K562 (cell line): ENCODE data around the gene GPATCH4. TPM values are rescaled to one million over a fixed set of nuclear protein-coding genes. Genes with fewer than 3 reads are reported as not detected.

ENCODE experiments used
- ARNT ChIP-seq, 2 experiments: fragments of 450-650 bp; IDR thresholded peaks; 2 replicates each; pipeline ENCODE4 v1.6.1; 2016; ENCODE audit warnings: mild to moderate bottlenecking in 1 of 2
- DEAF1 ChIP-seq: fragments of 450-650 bp; formaldehyde crosslinking; IDR thresholded peaks from 2 replicates; pipeline ENCODE4 v1.4.0; 2020; ENCODE audit warnings: mild to moderate bottlenecking, moderate library complexity
- DIDO1 ChIP-seq: fragments of 450-650 bp; IDR thresholded peaks from 2 replicates; pipeline ENCODE4 v1.6.1; 2016; ENCODE audit warnings: low read depth, missing biosample characterization, missing genetic modification characterization
- DMBX1 ChIP-seq: fragments of 250-450 bp; sonication (Bioruptor Pico); IDR thresholded peaks from 2 replicates; pipeline ENCODE4 v1.8.0; 2022; ENCODE audit warnings: inconsistent platforms, mild to moderate bottlenecking, moderate library complexity, borderline replicate concordance
- DNMT1 ChIP-seq: fragments of 450-650 bp; IDR thresholded peaks from 2 replicates; pipeline ENCODE4 v1.6.1; 2016; ENCODE audit warnings: antibody characterized with exemption, mild to moderate bottlenecking
- ESRRB ChIP-seq: fragments of 250-450 bp; sonication (Bioruptor Pico); IDR thresholded peaks from 2 replicates; pipeline ENCODE4 v1.5.0; 2020; ENCODE audit warnings: mild to moderate bottlenecking, moderate library complexity, borderline replicate concordance
- HMBOX1 ChIP-seq: sonication (generic); IDR thresholded peaks from 2 replicates; pipeline ENCODE4 v1.6.1; 2016
- HSF4 ChIP-seq: fragments of 250-450 bp; sonication (Bioruptor Pico); IDR thresholded peaks from 2 replicates; pipeline ENCODE4 v2.1.2; 2022; ENCODE audit warnings: mild to moderate bottlenecking, moderate library complexity, borderline replicate concordance
- PHF21A ChIP-seq: fragments of 450-650 bp; IDR thresholded peaks from 2 replicates; pipeline ENCODE4 v1.6.1; 2017; ENCODE audit warnings: low read depth, borderline replicate concordance
- POLR2B ChIP-seq: fragments of 450-650 bp; IDR thresholded peaks from 2 replicates; pipeline ENCODE4 v1.6.1; 2018; ENCODE audit warnings: low read depth; ENCODE audit not compliant: partially characterized antibody
- SP1 ChIP-seq: sonication (generic); formaldehyde crosslinking; IDR thresholded peaks from 2 replicates; pipeline ENCODE4 v1.8.1; 2022; ENCODE audit warnings: mild to moderate bottlenecking, missing genetic modification reagents
- TCFL5 ChIP-seq: fragments of 250-450 bp; sonication (Bioruptor Pico); conservative IDR thresholded peaks from 2 replicates; pipeline ENCODE4 v1.6.1; 2021; ENCODE audit warnings: mild to moderate bottlenecking, moderate library complexity, matching md5 sums
- THRA ChIP-seq: fragments of 450-650 bp; IDR thresholded peaks from 2 replicates; pipeline ENCODE4 v1.6.1; 2017; ENCODE audit warnings: mild to moderate bottlenecking, moderate library complexity
- ZBTB11 ChIP-seq, 3 experiments: fragments of 200-800 bp in 1 of 3; fragments of 250-450 bp in 1 of 3; fragments of 450-650 bp in 1 of 3; sonication (Bioruptor Pico) in 1 of 3; sonication (Bioruptor generic) in 1 of 3; formaldehyde crosslinking in 1 of 3; IDR thresholded peaks; 2 replicates each; pipeline versions ENCODE4 v1.6.1 to v1.8.0; 2016 to 2022; ENCODE audit warnings: mild to moderate bottlenecking in 2 of 3, missing genetic modification characterization in 2 of 3, missing compliant biosample characterization in 1 of 3, moderate library complexity in 1 of 3
- ZBTB26 ChIP-seq: fragments of 450-650 bp; formaldehyde crosslinking; IDR thresholded peaks from 2 replicates; pipeline ENCODE4 v1.4.0; 2022; ENCODE audit warnings: missing genetic modification characterization
- ZFP30 ChIP-seq: fragments of 250-450 bp; sonication (Bioruptor Pico); IDR thresholded peaks from 2 replicates; pipeline ENCODE4 v1.8.0; 2022; ENCODE audit warnings: moderate library complexity, mild to moderate bottlenecking, inconsistent platforms, borderline replicate concordance
- ZNF124 ChIP-seq: sonication (generic); formaldehyde crosslinking; IDR thresholded peaks from 2 replicates; pipeline ENCODE4 v1.8.1; 2022; ENCODE audit warnings: missing genetic modification reagents
- polyA plus RNA-seq, 8 experiments: library from polyadenylated mRNA; depleted of rRNA in 4 of 8; stranded (reverse) in 5 of 8; unstranded in 3 of 8; fragments of >200 nt; fragmentation: Nextera tagmentation in 2 of 8; fragmentation: Illumina TruSeq in 1 of 8; extraction: Ambion mirVana in 2 of 8; extraction: Trizol in 1 of 8; gene quantifications; 2 replicates each; pipeline versions ENCODE4 v1.2.1 to v1.2.3, GENCODE V29; 2011 to 2014; ENCODE audit warnings: inconsistent platforms in 1 of 8, missing spikeins in 1 of 8
- total RNA-seq, 7 experiments: library from RNA; depleted of rRNA in 6 of 7; stranded (reverse); fragments of >200 nt in 6 of 7; fragmentation: Illumina TruSeq in 2 of 7; extraction: Trizol in 2 of 7; gene quantifications; 2 replicates each; pipeline versions ENCODE4 v1.2.1 to v1.2.3, GENCODE V29; 2011 to 2021; ENCODE audit warnings: low replicate concordance in 1 of 7

The GPATCH4 gene
- total and polyA plus RNA-seq, 9 of the 15 experiments (the other 6 are each of a cell fraction or from before 2014, with no cell fraction given): 43.7 to 105 (median 76.5) TPM

GRCh38 chr1:156601122-156601830 is at the start of gene GPATCH4 (continued):
- peak in 1 of 3 experiments; percentile 56; a peak in 1 of 6 replicates for TF ChIP-seq ZBTB11 (CRISPR knock-in tag; IDR thresholded peaks at IDR 0.05)
- TF ChIP-seq HSF4 (CRISPR knock-in tag): 0 out of 2 replicates have a peak, but pooled peaks have one; percentile 6
- no peak for TF ChIP-seq DEAF1
- 0 out of 4 replicates have a peak, but pooled peaks of 1 of the 2 experiments have one; percentile 33 for TF ChIP-seq ARNT (IDR thresholded peaks at IDR 0.05)
- TF ChIP-seq PHF21A: peak; percentile 48; the same call in 1 of the 2 replicates
- TF ChIP-seq DIDO1 (tag): peak; percentile 88
- no peak for TF ChIP-seq ZFP30 (CRISPR knock-in tag)
- TF ChIP-seq THRA: no peak
- no peak for TF ChIP-seq TCFL5 (CRISPR knock-in tag)
- TF ChIP-seq ZBTB26 (CRISPR knock-in tag): 0 out of 2 replicates have a peak, but pooled peaks have one; percentile 23
- no peak for TF ChIP-seq ESRRB (CRISPR knock-in tag)
- no peak for TF ChIP-seq HMBOX1
- TF ChIP-seq SP1: peak; percentile 43; the same call in 1 of the 2 replicates
- TF ChIP-seq DMBX1 (CRISPR knock-in tag): 0 out of 2 replicates have a peak, but pooled peaks have one; percentile 40
- no peak for TF ChIP-seq ZNF124
- peak; percentile 51 for TF ChIP-seq POLR2B
- TF ChIP-seq DNMT1: no peak
